ENCODE results near the gene CPA4. TPM values are rescaled to one million over a fixed set of nuclear protein-coding genes. Genes with fewer than 3 reads are reported as not detected.
A peak's percentile ranks its signal among the peaks of the same experiment; 100 is the strongest.

Gene CPA4
- polyA plus RNA-seq, 2 donors: 8.4 to 41.2 TPM

DNA sequence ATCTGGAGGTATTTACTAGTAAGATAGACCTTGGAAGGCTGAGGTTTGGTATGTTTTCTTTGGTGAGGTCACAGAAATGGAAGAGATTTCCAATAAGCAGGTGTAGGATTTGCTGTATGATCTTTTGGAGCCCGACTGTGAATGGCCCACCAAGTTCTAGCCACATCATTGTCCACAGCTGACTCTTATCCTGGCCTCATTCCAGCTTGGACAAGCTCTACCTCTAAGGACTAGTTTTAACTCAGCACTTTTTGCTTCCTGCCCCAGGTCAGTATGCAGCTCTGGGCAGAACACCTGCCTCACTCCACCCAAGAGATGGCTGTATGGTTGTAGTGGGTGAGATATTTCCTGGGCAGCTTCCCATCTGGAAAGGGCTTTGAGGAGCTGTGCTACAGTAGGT, 6.1 kb upstream of the CPA4 start:
- Histone ChIP-seq H3K27me3 (ENCODE audit: control insufficient read depth in 1 of 2, insufficient read depth in 2 of 2, low read length in 2 of 2) (no peaks in the 10 kb centered on the region), H3K27ac (ENCODE audit: low read depth in 2 of 2, low read length in 1 of 2) (no peak overlapping the region), H3K4me1 (ENCODE audit: control insufficient read depth in 2 of 2, insufficient read depth in 2 of 2, low read length in 1 of 2) (peaks cover 0 to 5% of the 10 kb centered on the region in 2 donors), H3K36me3 (ENCODE audit: control insufficient read depth in 2 of 2, insufficient read depth in 2 of 2, low read length in 1 of 2) (no peaks in the 10 kb centered on the region), H3K4me3 (ENCODE audit: low read depth in 1 of 2, low read length in 2 of 2) (no peak overlapping the region), H3K9me3 (ENCODE audit: control insufficient read depth in 2 of 2, insufficient read depth in 1 of 2, low read depth in 1 of 2, low read length in 1 of 2) (no peaks in the 10 kb centered on the region)
- whole genome bisulfite sequencing, 2 donors: 46 to 50% methylated on average over 1 of the region's 1 CpG

DNA sequence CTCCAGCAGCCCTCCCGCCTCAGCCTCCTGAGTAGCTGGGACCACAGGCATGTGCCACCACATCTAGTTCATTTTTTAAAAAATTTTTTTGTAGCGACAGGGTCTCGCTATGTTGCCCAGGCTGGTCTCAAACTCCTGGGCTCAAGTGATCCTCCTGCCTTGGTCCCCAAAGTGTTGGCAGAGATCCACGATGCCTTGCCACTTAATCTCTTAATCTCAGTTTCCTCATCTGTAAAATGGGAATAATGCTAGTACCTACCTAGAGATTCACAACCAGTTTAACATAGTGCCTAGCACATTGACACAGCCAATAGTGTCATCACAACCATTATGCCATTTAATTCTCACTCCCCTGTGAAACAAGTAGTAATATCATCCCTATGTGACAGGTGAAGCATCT, 4.8 kb upstream of the CPA4 start:
- Histone ChIP-seq H3K27me3 (ENCODE audit: control insufficient read depth in 1 of 2, insufficient read depth in 2 of 2, low read length in 2 of 2) (no peaks in the 10 kb centered on the region), H3K36me3 (ENCODE audit: control insufficient read depth in 2 of 2, insufficient read depth in 2 of 2, low read length in 1 of 2) (no peaks in the 10 kb centered on the region), H3K4me3 (ENCODE audit: low read depth in 1 of 2, low read length in 2 of 2) (no peak overlapping the region), H3K4me1 (ENCODE audit: control insufficient read depth in 2 of 2, insufficient read depth in 2 of 2, low read length in 1 of 2) (peaks cover 0 to 5% of the 10 kb centered on the region in 2 donors), H3K9me3 (ENCODE audit: control insufficient read depth in 2 of 2, insufficient read depth in 1 of 2, low read depth in 1 of 2, low read length in 1 of 2) (no peaks in the 10 kb centered on the region), H3K27ac (ENCODE audit: low read depth in 2 of 2, low read length in 1 of 2) (peak overlapping the region; percentile 5 to 55)
- WGBS, 2 donors: 92% methylated on average over 4 of the region's 4 CpGs

DNA sequence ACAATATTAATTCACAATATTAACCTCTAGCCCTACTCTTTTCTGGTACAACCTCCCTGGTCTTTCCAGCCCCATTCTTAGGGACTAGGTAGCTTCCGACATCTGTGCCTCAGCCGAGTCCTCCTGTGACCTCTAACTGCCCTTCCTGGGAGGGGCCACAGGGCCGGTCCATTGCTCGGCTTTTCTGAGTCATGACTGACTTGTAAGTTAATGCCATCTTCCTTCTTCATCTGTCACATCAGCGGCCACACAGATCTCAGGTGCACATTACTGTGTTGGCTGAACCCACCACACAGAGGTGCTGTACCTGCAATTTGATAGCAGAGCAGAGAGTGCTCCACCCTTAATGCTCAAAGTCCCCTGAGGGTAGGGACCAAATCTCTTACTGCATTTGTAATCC, 4.1 kb upstream of the CPA4 start:
- WGBS, 2 donors: 52 to 55% methylated on average over 5 of the region's 5 CpGs
- Histone ChIP-seq H3K27ac (ENCODE audit: low read depth in 2 of 2, low read length in 1 of 2) (peak overlapping the region; percentile 63 to 70), H3K36me3 (ENCODE audit: control insufficient read depth in 2 of 2, insufficient read depth in 2 of 2, low read length in 1 of 2) (no peaks in the 10 kb centered on the region), H3K27me3 (ENCODE audit: control insufficient read depth in 1 of 2, insufficient read depth in 2 of 2, low read length in 2 of 2) (no peaks in the 10 kb centered on the region), H3K4me1 (ENCODE audit: control insufficient read depth in 2 of 2, insufficient read depth in 2 of 2, low read length in 1 of 2) (peaks cover 0 to 5% of the 10 kb centered on the region in 2 donors), H3K4me3 (ENCODE audit: low read depth in 1 of 2, low read length in 2 of 2) (no peak overlapping the region), H3K9me3 (ENCODE audit: control insufficient read depth in 2 of 2, insufficient read depth in 1 of 2, low read depth in 1 of 2, low read length in 1 of 2) (no peaks in the 10 kb centered on the region)

DNA sequence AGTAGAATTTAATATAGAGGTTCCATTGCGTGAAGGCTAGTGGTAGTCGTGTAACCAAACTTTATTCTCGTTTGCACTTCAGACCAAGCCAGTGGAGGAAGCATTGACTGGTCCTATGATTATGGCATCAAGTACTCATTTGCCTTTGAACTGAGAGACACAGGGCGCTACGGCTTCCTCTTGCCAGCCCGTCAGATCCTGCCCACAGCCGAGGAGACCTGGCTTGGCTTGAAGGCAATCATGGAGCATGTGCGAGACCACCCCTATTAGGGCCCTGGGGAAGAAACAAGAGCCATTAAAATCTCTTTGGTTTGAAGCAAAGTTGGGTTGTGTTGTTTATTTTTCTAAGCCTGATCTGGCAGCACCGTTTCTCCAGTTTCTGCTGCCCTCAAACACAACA, 3.5 kb upstream of the CPA4 start:
- H3K27me3 ChIP-seq (ENCODE audit: control insufficient read depth in 1 of 2, insufficient read depth in 2 of 2, low read length in 2 of 2): no peaks in the 10 kb centered on the region
- no peaks in the 10 kb centered on the region for H3K9me3 ChIP-seq (ENCODE audit: control insufficient read depth in 2 of 2, insufficient read depth in 1 of 2, low read depth in 1 of 2, low read length in 1 of 2)
- 56 to 64% methylated on average over 9 of the region's 9 CpGs for whole genome bisulfite sequencing, 2 donors
- H3K36me3 ChIP-seq (ENCODE audit: control insufficient read depth in 2 of 2, insufficient read depth in 2 of 2, low read length in 1 of 2): no peaks in the 10 kb centered on the region
- H3K4me3 ChIP-seq (ENCODE audit: low read depth in 1 of 2, low read length in 2 of 2): no peak overlapping the region
- H3K27ac ChIP-seq (ENCODE audit: low read depth in 2 of 2, low read length in 1 of 2): peak overlapping the region; percentile 63 to 70
- peaks cover 0 to 5% of the 10 kb centered on the region in 2 donors for H3K4me1 ChIP-seq (ENCODE audit: control insufficient read depth in 2 of 2, insufficient read depth in 2 of 2, low read length in 1 of 2)

DNA sequence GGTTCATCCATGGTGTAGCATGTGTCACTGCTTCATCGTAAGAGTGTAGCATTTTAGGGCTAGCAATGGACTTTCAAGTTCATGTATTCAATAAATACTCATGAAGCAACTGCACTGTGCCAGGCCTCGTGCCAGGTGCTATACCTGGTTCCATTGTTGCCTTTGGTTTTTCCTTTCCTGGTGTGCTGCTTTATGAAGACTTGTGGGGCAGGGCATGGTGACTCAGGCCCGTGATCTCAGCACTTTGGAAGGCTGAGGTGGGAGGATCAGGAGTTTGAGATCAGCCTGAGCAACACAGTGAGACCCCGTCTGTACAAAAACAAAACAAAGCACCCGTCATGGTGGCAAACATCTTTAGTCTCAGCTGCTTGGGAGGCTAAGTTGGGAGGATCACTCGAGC, 2.2 kb upstream of the CPA4 start:
- H3K27me3 ChIP-seq (ENCODE audit: control insufficient read depth in 1 of 2, insufficient read depth in 2 of 2, low read length in 2 of 2): no peaks in the 10 kb centered on the region
- H3K4me1 ChIP-seq (ENCODE audit: control insufficient read depth in 2 of 2, insufficient read depth in 2 of 2, low read length in 1 of 2): peaks cover 0 to 9% of the 10 kb centered on the region in 2 donors
- WGBS, 2 donors: 59 to 69% methylated on average over 6 of the region's 6 CpGs
- peak overlapping the region; percentile 49 to 68 for H3K27ac ChIP-seq (ENCODE audit: low read depth in 2 of 2, low read length in 1 of 2)
- H3K9me3 ChIP-seq (ENCODE audit: control insufficient read depth in 2 of 2, insufficient read depth in 1 of 2, low read depth in 1 of 2, low read length in 1 of 2): no peaks in the 10 kb centered on the region
- no peaks in the 10 kb centered on the region for H3K36me3 ChIP-seq (ENCODE audit: control insufficient read depth in 2 of 2, insufficient read depth in 2 of 2, low read length in 1 of 2)
- no peak overlapping the region for H3K4me3 ChIP-seq (ENCODE audit: low read depth in 1 of 2, low read length in 2 of 2)

DNA sequence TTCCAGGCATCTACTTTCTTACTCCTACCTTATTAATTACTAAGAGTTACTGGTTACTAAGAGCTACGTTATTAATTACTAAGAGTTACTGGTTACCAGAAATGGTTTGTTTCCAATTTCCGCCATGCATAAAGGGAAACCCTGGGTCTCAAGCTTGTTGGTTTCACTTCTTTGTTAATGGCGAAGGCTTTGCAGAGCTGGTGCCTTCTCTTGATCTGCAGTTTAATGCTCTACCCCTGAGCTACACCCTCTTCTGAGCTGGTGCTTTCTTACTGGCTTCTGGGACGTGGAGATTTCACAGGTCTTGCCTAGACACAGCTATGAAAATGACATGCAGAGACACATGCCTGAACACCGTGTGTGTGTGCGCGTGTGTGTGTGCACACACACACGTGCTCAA, 560 bp downstream of the CPA4 start:
- Histone ChIP-seq H3K27ac (ENCODE audit: low read depth in 2 of 2, low read length in 1 of 2) (peak overlapping the region; percentile 72 to 87), H3K36me3 (ENCODE audit: control insufficient read depth in 2 of 2, insufficient read depth in 2 of 2, low read length in 1 of 2) (no peaks in the 10 kb centered on the region), H3K4me1 (ENCODE audit: control insufficient read depth in 2 of 2, insufficient read depth in 2 of 2, low read length in 1 of 2) (peaks cover 0 to 9% of the 10 kb centered on the region in 2 donors), H3K27me3 (ENCODE audit: control insufficient read depth in 1 of 2, insufficient read depth in 2 of 2, low read length in 2 of 2) (no peaks in the 10 kb centered on the region), H3K9me3 (ENCODE audit: control insufficient read depth in 2 of 2, insufficient read depth in 1 of 2, low read depth in 1 of 2, low read length in 1 of 2) (no peaks in the 10 kb centered on the region), H3K4me3 (ENCODE audit: low read depth in 1 of 2, low read length in 2 of 2) (peak overlapping the region in 1 of 2 donors; percentile 24)
- WGBS, 2 donors: 52 to 56% methylated on average over 8 of the region's 8 CpGs

DNA sequence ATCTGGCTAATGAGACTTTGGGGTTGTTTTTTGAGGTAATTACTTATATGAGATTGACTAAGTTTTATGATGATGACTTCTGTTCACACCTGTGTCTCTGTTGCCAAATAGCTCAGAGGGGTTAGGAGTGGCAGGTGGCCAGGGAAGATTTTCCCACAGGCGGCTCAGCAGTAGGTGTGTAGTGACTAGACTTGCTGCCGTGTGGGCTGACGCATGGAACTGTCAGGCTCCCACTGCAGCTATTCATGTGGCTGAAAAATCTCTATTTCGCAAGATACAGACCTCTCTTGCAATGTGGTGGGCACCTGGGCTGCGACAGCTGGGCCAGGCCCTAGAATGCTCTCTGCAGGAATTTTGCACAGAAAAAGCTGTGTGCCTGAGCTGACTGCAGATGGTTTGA, 1.4 kb downstream of the CPA4 start:
- H3K4me3 ChIP-seq (ENCODE audit: low read depth in 1 of 2, low read length in 2 of 2): peak overlapping the region; percentile 5 to 18
- H3K36me3 ChIP-seq (ENCODE audit: control insufficient read depth in 2 of 2, insufficient read depth in 2 of 2, low read length in 1 of 2): no peaks in the 10 kb centered on the region
- peak overlapping the region; percentile 77 to 81 for H3K27ac ChIP-seq (ENCODE audit: low read depth in 2 of 2, low read length in 1 of 2)
- peaks cover 0 to 7% of the 10 kb centered on the region in 2 donors for H3K4me1 ChIP-seq (ENCODE audit: control insufficient read depth in 2 of 2, insufficient read depth in 2 of 2, low read length in 1 of 2)
- H3K27me3 ChIP-seq (ENCODE audit: control insufficient read depth in 1 of 2, insufficient read depth in 2 of 2, low read length in 2 of 2): no peaks in the 10 kb centered on the region
- no peaks in the 10 kb centered on the region for H3K9me3 ChIP-seq (ENCODE audit: control insufficient read depth in 2 of 2, insufficient read depth in 1 of 2, low read depth in 1 of 2, low read length in 1 of 2)
- WGBS, 2 donors: 46 to 56% methylated on average over 5 of the region's 5 CpGs

DNA sequence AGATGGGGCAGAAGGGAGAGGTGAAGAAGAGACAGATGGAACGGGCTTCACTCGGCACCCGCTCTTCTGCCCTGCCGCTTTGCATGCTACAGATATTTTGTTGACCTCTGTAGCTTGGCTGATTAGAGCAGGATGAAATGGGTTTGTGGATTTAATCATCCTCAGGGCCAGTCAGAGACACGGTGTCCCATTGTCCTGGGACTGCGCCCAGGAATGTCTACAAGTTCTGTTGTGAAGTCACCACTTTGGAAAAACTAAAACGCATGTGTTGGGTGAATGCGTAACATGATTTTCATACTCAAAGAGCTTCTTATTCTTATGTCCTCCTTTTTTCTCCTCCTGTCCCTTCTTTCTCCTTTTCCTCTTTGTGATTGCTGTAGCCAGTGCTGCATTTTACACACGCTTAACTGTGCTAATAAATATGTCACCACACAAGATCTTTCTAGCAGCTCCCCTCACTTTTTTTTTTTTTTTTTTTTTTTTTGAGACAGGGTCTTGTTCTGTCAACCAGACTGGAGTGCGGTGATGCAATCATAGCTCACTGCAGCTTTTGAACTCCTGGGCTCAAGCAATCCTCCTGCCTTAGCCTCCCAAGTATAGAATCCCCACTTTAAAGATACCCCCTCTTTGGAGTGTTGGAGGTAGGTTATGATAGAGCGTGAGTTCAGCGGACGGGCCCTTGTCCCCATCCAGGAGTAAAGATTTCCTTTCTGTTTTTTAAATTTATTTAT, 3.4 kb downstream of the CPA4 start:
- H3K27me3 ChIP-seq (ENCODE audit: control insufficient read depth in 1 of 2, insufficient read depth in 2 of 2, low read length in 2 of 2): no peaks in the 10 kb centered on the region
- WGBS, 2 donors: 94 to 96% methylated on average over 13 of the region's 13 CpGs
- no peak overlapping the region for H3K27ac ChIP-seq (ENCODE audit: low read depth in 2 of 2, low read length in 1 of 2)
- no peaks in the 10 kb centered on the region for H3K36me3 ChIP-seq (ENCODE audit: control insufficient read depth in 2 of 2, insufficient read depth in 2 of 2, low read length in 1 of 2)
- H3K9me3 ChIP-seq (ENCODE audit: control insufficient read depth in 2 of 2, insufficient read depth in 1 of 2, low read depth in 1 of 2, low read length in 1 of 2): no peaks in the 10 kb centered on the region
- no peak overlapping the region for H3K4me3 ChIP-seq (ENCODE audit: low read depth in 1 of 2, low read length in 2 of 2)
- H3K4me1 ChIP-seq (ENCODE audit: control insufficient read depth in 2 of 2, insufficient read depth in 2 of 2, low read length in 1 of 2): peaks cover 0 to 9% of the 10 kb centered on the region in 2 donors

DNA sequence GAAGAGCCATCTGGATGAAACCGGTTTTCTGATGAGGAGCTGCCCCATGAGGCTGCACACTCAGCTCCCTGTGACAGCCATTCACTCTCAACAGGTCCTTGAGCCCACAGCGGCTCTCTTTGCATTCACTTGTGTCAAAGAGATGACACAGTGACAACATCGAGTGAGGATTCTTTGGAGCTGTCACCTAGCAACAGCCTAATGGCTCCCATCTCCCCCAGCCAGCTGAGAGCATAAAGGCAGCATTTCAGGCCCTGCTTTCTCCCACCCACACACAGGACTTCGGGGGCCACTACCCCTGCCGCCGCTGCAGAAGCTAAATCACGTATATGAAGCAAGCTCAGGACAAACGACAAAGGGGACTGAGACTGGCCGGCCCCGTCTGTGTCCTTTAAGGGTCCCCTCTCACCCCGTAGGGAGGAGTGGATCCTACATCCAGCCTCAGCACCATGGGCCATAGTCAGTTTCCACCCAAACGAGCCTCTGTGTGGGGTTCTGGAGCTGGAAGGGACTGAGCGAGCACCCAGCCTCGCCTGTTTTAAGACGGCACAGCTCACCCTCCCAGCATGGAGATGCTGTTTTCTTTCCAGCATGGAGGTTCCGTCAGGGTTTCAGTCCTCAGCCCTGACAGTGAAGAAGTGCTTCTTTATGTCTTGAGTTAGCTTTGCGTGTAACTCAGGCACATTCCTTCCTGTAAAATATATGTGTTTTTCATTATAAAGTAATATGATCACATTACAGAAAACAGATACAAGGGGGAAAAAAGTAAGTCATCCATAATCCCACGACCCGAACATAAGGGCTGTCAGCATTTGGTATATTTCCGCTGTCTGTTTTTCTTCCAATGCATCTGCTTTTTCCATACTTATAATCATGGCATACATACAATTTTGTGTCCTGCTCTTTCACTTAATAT, 4.9 kb downstream of the CPA4 start:
- H3K4me3 ChIP-seq (ENCODE audit: low read depth in 1 of 2, low read length in 2 of 2): no peak overlapping the region
- WGBS, 2 donors: 88 to 91% methylated on average over 20 of the region's 20 CpGs
- no peaks in the 10 kb centered on the region for H3K36me3 ChIP-seq (ENCODE audit: control insufficient read depth in 2 of 2, insufficient read depth in 2 of 2, low read length in 1 of 2)
- no peaks in the 10 kb centered on the region for H3K9me3 ChIP-seq (ENCODE audit: control insufficient read depth in 2 of 2, insufficient read depth in 1 of 2, low read depth in 1 of 2, low read length in 1 of 2)
- no peak overlapping the region for H3K27ac ChIP-seq (ENCODE audit: low read depth in 2 of 2, low read length in 1 of 2)
- peaks cover 0 to 9% of the 10 kb centered on the region in 2 donors for H3K4me1 ChIP-seq (ENCODE audit: control insufficient read depth in 2 of 2, insufficient read depth in 2 of 2, low read length in 1 of 2)
- no peaks in the 10 kb centered on the region for H3K27me3 ChIP-seq (ENCODE audit: control insufficient read depth in 1 of 2, insufficient read depth in 2 of 2, low read length in 2 of 2)

Measured in esophagus (tissue), 2 donors.